H9 (cell line): ENCODE results near the gene GAD2. TPM values are rescaled to one million over a fixed set of nuclear protein-coding genes. Genes with fewer than 3 reads are reported as not detected.
A peak's percentile ranks its signal among the peaks of the same experiment; 100 is the strongest.

Experiments used
- DNase-seq: peaks from one replicate; pipeline ENCODE4 v3.0.0-alpha.2; 2017
- H2AFZ ChIP-seq: one replicate; pipeline ENCODE4 v1.6.1; 2013; ENCODE audit warnings: mild to moderate bottlenecking, low read length, control low read depth, moderate library complexity
- H2AK5ac ChIP-seq: 2 replicates; pipeline ENCODE4 v1.6.1; 2013; ENCODE audit warnings: low read length, control low read depth, mixed read lengths; ENCODE audit not compliant: insufficient read length
- H2BK120ac ChIP-seq: one replicate; pipeline ENCODE4 v1.6.1; 2013; ENCODE audit warnings: low read depth, mild to moderate bottlenecking, low read length, control low read depth, inconsistent platforms; ENCODE audit not compliant: poor library complexity, severe bottlenecking
- H2BK12ac ChIP-seq: 2 replicates; pipeline ENCODE4 v1.6.1; 2013; ENCODE audit warnings: low read length, control low read depth, mixed read lengths, low read depth; ENCODE audit not compliant: insufficient read length
- H2BK15ac ChIP-seq: 2 replicates; pipeline ENCODE4 v1.6.1; 2013; ENCODE audit warnings: low read depth, low read length, control low read depth
- H2BK20ac ChIP-seq: one replicate; pipeline ENCODE4 v1.6.1; 2013; ENCODE audit warnings: low read depth, mild to moderate bottlenecking, low read length, control low read depth, inconsistent platforms; ENCODE audit not compliant: poor library complexity, severe bottlenecking
- H2BK5ac ChIP-seq: 2 replicates; pipeline ENCODE4 v1.6.1; 2013; ENCODE audit warnings: low read length, control low read depth, mixed read lengths; ENCODE audit not compliant: insufficient read length
- H3K14ac ChIP-seq: 2 replicates; pipeline ENCODE4 v1.6.1; 2013; ENCODE audit warnings: low read length, control low read depth; ENCODE audit not compliant: insufficient read depth
- H3K18ac ChIP-seq: 2 replicates; pipeline ENCODE4 v1.6.1; 2013; ENCODE audit warnings: low read depth, mild to moderate bottlenecking, mixed read lengths, low read length, control low read depth; ENCODE audit not compliant: insufficient read length
- H3K23ac ChIP-seq: 2 replicates; pipeline ENCODE4 v1.6.1; 2013; ENCODE audit warnings: low read length, control low read depth, mixed read lengths, low read depth; ENCODE audit not compliant: insufficient read length
- H3K23me2 ChIP-seq: 2 replicates; pipeline ENCODE4 v1.6.1; 2013; ENCODE audit warnings: low read depth, mild to moderate bottlenecking, mixed read lengths, low read length, control low read depth; ENCODE audit not compliant: insufficient read length, poor library complexity, severe bottlenecking
- H3K27ac ChIP-seq: 2 replicates; pipeline ENCODE4 v1.5.1; 2013; ENCODE audit warnings: low read length, control low read depth, mixed read lengths, low read depth; ENCODE audit not compliant: insufficient read length
- H3K27me3 ChIP-seq: 2 replicates; pipeline ENCODE4 v1.6.1; 2013; ENCODE audit warnings: low read length, control low read depth, inconsistent platforms; ENCODE audit not compliant: insufficient read depth
- H3K4ac ChIP-seq: 2 replicates; pipeline ENCODE4 v1.6.1; 2013; ENCODE audit warnings: low read depth, mild to moderate bottlenecking, control low read depth, inconsistent platforms, low read length, moderate library complexity
- H3K4me1 ChIP-seq: 2 replicates; pipeline ENCODE4 v1.6.1; 2013; ENCODE audit warnings: low read length, control low read depth, inconsistent platforms; ENCODE audit not compliant: insufficient read depth
- H3K4me2 ChIP-seq: 2 replicates; pipeline ENCODE4 v1.6.1; 2013; ENCODE audit warnings: low read length, control low read depth, mixed read lengths; ENCODE audit not compliant: insufficient read length, insufficient read depth
- H3K56ac ChIP-seq: 2 replicates; pipeline ENCODE4 v1.6.1; 2013; ENCODE audit warnings: low read depth, mild to moderate bottlenecking, mixed read lengths, low read length, control low read depth; ENCODE audit not compliant: insufficient read length
- H3K79me1 ChIP-seq: 2 replicates; pipeline ENCODE4 v1.6.1; 2013; ENCODE audit warnings: low read depth, mild to moderate bottlenecking, moderate library complexity, low read length, control low read depth, inconsistent platforms; ENCODE audit not compliant: insufficient read depth, poor library complexity, severe bottlenecking
- H3K79me2 ChIP-seq: 2 replicates; pipeline ENCODE4 v1.6.1; 2013; ENCODE audit warnings: low read length, control low read depth, inconsistent platforms; ENCODE audit not compliant: insufficient read depth
- H3K9ac ChIP-seq: 2 replicates; pipeline ENCODE4 v1.6.1; 2013; ENCODE audit warnings: low read length, control low read depth, mixed read lengths; ENCODE audit not compliant: insufficient read length; ENCODE audit errors: extremely low read depth
- H3K9me3 ChIP-seq: one replicate; pipeline ENCODE4 v1.6.1; 2013; ENCODE audit warnings: low read depth, low read length, inconsistent platforms; ENCODE audit not compliant: control insufficient read depth
- H3T11ph ChIP-seq: one replicate; pipeline ENCODE4 v1.6.1; 2013; ENCODE audit warnings: mild to moderate bottlenecking, low read length, control low read depth, inconsistent platforms
- H4K20me1 ChIP-seq: one replicate; pipeline ENCODE4 v1.6.1; 2013; ENCODE audit not compliant: control insufficient read depth, insufficient read length, insufficient read depth
- H4K5ac ChIP-seq: 2 replicates; pipeline ENCODE4 v1.6.1; 2013; ENCODE audit warnings: low read depth, mild to moderate bottlenecking, mixed read lengths, low read length, control low read depth; ENCODE audit not compliant: insufficient read length
- H4K8ac ChIP-seq: replicated peaks from 2 replicates; pipeline ENCODE4 v1.6.1; 2013; ENCODE audit warnings: low read length, control low read depth, mixed read lengths, low read depth; ENCODE audit not compliant: insufficient read length
- H4K91ac ChIP-seq: 2 replicates; pipeline ENCODE4 v1.6.1; 2013; ENCODE audit warnings: low read depth, mild to moderate bottlenecking, moderate library complexity, mixed read lengths, low read length, control low read depth; ENCODE audit not compliant: insufficient read length
- H3K27ac Mint-ChIP-seq, 3 experiments: 2 replicates in 2 of 3; 3 replicates in 1 of 3; pipeline ENCODE4 v1.8.0; 2020 to 2021; ENCODE audit warnings: mixed read lengths in 3 of 3, mild to moderate bottlenecking in 1 of 3, moderate library complexity in 1 of 3
- H3K27me3 Mint-ChIP-seq: 2 replicates; pipeline ENCODE4 v1.8.0; 2021; ENCODE audit warnings: low read depth, mild to moderate bottlenecking, moderate library complexity, mixed read lengths
- H3K36me3 Mint-ChIP-seq, 3 experiments: 2 replicates in 2 of 3; 3 replicates in 1 of 3; pipeline ENCODE4 v1.8.0; 2020 to 2021; ENCODE audit warnings: low read depth in 3 of 3, mixed read lengths in 3 of 3; ENCODE audit not compliant: insufficient read depth in 1 of 3
- H3K4me1 Mint-ChIP-seq, 2 experiments: 2 replicates each; pipeline ENCODE4 v1.8.0; 2020; ENCODE audit warnings: mixed read lengths in 2 of 2
- H3K4me3 Mint-ChIP-seq, 2 experiments: 2 replicates in 1 of 2; 3 replicates in 1 of 2; pipeline ENCODE4 v1.8.0; 2020 to 2021; ENCODE audit warnings: mild to moderate bottlenecking in 2 of 2, mixed read lengths in 2 of 2, moderate library complexity in 1 of 2
- H3K9me3 Mint-ChIP-seq, 2 experiments: 2 replicates in 1 of 2; 3 replicates in 1 of 2; pipeline ENCODE4 v1.8.0; 2020; ENCODE audit warnings: mild to moderate bottlenecking in 2 of 2, mixed read lengths in 2 of 2, moderate library complexity in 1 of 2
- CTCF ChIP-seq: fragments of 200-600 bp; sonication (generic); conservative IDR thresholded peaks from 3 replicates; pipeline ENCODE4 v1.8.0; 2021; ENCODE audit warnings: antibody characterized with exemption, mild to moderate bottlenecking
- WGBS: extraction: QIAGEN DNeasy Blood & Tissue Kit; methylation state at CpG from one replicate; pipeline ENCODE4 v1.1.7; 2013; ENCODE audit warnings: missing lambda C conversion rate, low lambda C conversion rate, mixed read lengths; ENCODE audit not compliant: insufficient read length; ENCODE audit errors: extremely low coverage; 5-methylcytosine and 5-hydroxymethylcytosine counted together
- total RNA-seq: library from RNA; stranded (reverse); gene quantifications from 2 replicates; pipeline ENCODE4 v1.2.1, GENCODE V29; 2021

The GAD2 gene
- total RNA-seq, 1 experiment from 2014 or later, result 2.0 TPM

GRCh38 chr10:26323219-26323618, 106.6 kb downstream of the GAD2 start:
- Mint-ChIP-seq H3K36me3 (no peaks in the 10 kb centered on the region), H3K4me1 (no peaks in the 10 kb centered on the region)
- H2BK5ac ChIP-seq, result no peak overlapping the region

More at GRCh38 chr10:26323219-26323618, 106.6 kb downstream of the GAD2 start:
- H2AK5ac ChIP-seq, result no peak overlapping the region
- no peak for DNase-seq
- H4K91ac ChIP-seq, result no peak overlapping the region
- H3K23ac ChIP-seq, result no peak overlapping the region
- H3K18ac ChIP-seq, result no peak overlapping the region
- no peaks in the 10 kb centered on the region for H3K27me3 Mint-ChIP-seq
- no peak overlapping the region for H3K27ac ChIP-seq
- no peaks in the 10 kb centered on the region for H3K4me1 ChIP-seq
- no peaks in the 10 kb centered on the region for H3K9me3 ChIP-seq
- H2BK120ac ChIP-seq, result no peak overlapping the region
- no peaks in the 10 kb centered on the region for H3K79me1 ChIP-seq
- no peak overlapping the region for H2BK20ac ChIP-seq
- no peaks in the 10 kb centered on the region for H3K23me2 ChIP-seq
- H2BK15ac ChIP-seq, result no peak overlapping the region
- WGBS, result no CpG with 5 or more reads among the region's 3 CpGs
- no peak overlapping the region for H2BK12ac ChIP-seq
- TF ChIP-seq CTCF, result no peak
- no peak overlapping the region for H2AFZ ChIP-seq
- no peak overlapping the region for H3T11ph ChIP-seq
- no peak overlapping the region for H3K4ac ChIP-seq
- H3K14ac ChIP-seq, result no peak overlapping the region
- H4K8ac ChIP-seq, result no peak overlapping the region
- no peaks in the 10 kb centered on the region for H3K79me2 ChIP-seq
- H3K56ac ChIP-seq, result no peak overlapping the region
- no peaks in the 10 kb centered on the region for H4K20me1 ChIP-seq
- no peak overlapping the region for H3K9ac ChIP-seq
- no peak overlapping the region for H3K4me2 ChIP-seq
- H3K9me3 Mint-ChIP-seq, result no peaks in the 10 kb centered on the region
- no peak overlapping the region for H3K4me3 Mint-ChIP-seq
- H4K5ac ChIP-seq, result no peak overlapping the region
- no peaks in the 10 kb centered on the region for H3K27me3 ChIP-seq
- H3K27ac Mint-ChIP-seq, result peak overlapping the region in 1 of 3 experiments; percentile 5; a peak in 1 of 7 replicates
